Measurements from ENCODE around the gene SRL.
A peak's percentile ranks its signal among the peaks of the same experiment; 100 is the strongest.

SRL gene

GRCh38 chr16:4270091-4270490 is 28.2 kb upstream of the SRL start:
- H3K4me3 ChIP-seq (ENCODE audit: low read length), result no peak overlapping the region
- no peak for TF ChIP-seq CTCF (conservative IDR thresholded peaks at IDR 0.05; ENCODE audit: low read length)
- no peak for DNase-seq (ENCODE audit: low read depth)

- TF ChIP-seq CTCF (conservative IDR thresholded peaks at IDR 0.05; ENCODE audit: low read length), result no peak
- H3K4me3 ChIP-seq (ENCODE audit: low read length), result no peak overlapping the region
- no peak for DNase-seq (ENCODE audit: low read depth)
These were observed 24.5 kb upstream of the SRL start for GRCh38 chr16:4266372-4266771.

- no peak for TF ChIP-seq CTCF (conservative IDR thresholded peaks at IDR 0.05; ENCODE audit: low read length)
- H3K4me3 ChIP-seq (ENCODE audit: low read length), result no peak overlapping the region
- DNase-seq (ENCODE audit: low read depth), result no peak
These were observed 23.8 kb upstream of the SRL start for GRCh38 chr16:4265676-4266075.

GRCh38 chr16:4264546-4264945 is 22.7 kb upstream of the SRL start:
- H3K4me3 ChIP-seq (ENCODE audit: low read length), result no peak overlapping the region
- no peak for TF ChIP-seq CTCF (conservative IDR thresholded peaks at IDR 0.05; ENCODE audit: low read length)
- DNase-seq (ENCODE audit: low read depth), result peak; percentile 41

GRCh38 chr16:4263504-4264436 is 21.9 kb upstream of the SRL start:
- TF ChIP-seq CTCF (conservative IDR thresholded peaks at IDR 0.05; ENCODE audit: low read length), result no peak
- peak; percentile 97 for DNase-seq (ENCODE audit: low read depth)

GRCh38 chr16:4262303-4262835 is 20.5 kb upstream of the SRL start:
- TF ChIP-seq CTCF (conservative IDR thresholded peaks at IDR 0.05; ENCODE audit: low read length), result no peak
- H3K4me3 ChIP-seq (ENCODE audit: low read length), result no peak overlapping the region
- DNase-seq (ENCODE audit: low read depth), result no peak

More at GRCh38 chr16:4263504-4264436, 21.9 kb upstream of the SRL start:
- H3K4me3 ChIP-seq (ENCODE audit: low read length), result peak overlapping the region; percentile 44

Measured in AG10803 (cell line).